GM04504 (cell line): ENCODE measurements around the gene GPS1.

Source experiments
- DNase-seq: peaks from one replicate; pipeline ENCODE4 v3.0.0-alpha.2; 2012; ENCODE audit warnings: low read depth

The GPS1 gene

DNA sequence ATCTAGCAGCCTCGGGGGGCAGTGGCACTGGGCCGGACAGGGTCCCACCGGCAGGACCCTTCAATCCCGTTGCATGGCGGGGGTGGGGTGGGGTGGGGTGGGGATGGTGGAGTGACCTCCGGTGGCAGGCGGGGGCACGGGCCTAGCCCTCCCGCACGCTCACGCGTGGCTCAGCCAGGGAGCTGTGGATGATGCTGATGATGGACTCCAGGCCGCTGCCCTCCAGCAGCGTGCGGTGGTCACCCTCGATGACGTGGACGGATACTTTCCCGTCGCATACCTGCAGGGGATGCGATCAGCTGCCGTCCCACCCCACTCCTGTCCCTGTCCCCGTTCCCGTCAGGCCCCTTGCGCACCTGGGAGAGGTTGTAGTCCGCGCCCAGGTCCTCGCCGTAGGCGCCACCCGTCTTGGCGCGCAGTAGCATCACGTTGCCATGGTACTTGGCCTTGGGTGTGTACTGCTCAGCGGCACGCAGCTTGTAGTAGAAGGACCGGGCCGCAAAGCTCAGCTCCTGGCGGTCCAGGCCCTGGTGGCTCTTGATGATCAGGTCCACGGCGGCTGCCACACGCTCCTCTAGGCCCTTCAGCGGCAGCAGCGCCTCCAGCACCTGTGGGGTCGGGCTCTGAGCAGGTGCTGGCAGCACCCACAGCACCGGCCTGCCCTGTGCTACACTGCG lies 27.4 kb downstream of the GPS1 start:
- DNase-seq: no peak

DNA sequence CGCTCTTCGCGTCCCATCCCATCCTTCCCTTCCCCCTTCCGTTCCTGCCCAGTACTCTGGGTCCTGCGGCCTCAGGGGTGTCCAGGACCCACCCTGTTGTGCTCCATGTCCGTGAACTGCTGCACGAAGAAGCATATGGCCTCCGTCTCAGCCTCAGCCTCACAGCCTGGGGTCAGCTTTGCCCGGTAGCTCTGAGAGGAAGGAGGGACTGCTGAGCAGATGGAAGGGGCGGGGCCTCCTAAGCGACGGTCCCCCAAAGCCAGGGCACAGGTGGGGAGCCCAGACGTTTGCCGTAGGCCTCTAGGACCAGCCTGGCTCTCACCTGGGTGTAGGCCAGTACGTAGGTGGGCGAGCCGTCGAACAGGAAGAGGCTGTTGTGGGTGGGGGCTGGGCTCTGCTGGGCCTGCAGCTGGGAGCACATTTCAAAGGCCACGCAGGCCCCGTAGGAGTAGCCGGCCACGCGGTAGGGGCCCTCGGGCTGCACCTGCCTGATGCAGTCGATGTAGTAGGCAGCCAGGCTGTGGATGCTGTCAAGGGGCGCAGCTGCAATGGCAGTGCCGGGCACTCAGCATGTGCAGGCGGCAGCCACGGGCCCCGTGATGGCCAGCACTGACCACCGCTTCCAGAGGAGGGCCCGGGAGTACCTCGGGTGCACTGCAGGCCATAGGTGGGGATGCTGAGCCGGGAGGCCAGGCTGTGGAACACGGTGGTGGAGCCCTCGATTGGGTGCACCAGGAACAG lies 28.5 kb downstream of the GPS1 start:
- DNase-seq: no peak

DNA sequence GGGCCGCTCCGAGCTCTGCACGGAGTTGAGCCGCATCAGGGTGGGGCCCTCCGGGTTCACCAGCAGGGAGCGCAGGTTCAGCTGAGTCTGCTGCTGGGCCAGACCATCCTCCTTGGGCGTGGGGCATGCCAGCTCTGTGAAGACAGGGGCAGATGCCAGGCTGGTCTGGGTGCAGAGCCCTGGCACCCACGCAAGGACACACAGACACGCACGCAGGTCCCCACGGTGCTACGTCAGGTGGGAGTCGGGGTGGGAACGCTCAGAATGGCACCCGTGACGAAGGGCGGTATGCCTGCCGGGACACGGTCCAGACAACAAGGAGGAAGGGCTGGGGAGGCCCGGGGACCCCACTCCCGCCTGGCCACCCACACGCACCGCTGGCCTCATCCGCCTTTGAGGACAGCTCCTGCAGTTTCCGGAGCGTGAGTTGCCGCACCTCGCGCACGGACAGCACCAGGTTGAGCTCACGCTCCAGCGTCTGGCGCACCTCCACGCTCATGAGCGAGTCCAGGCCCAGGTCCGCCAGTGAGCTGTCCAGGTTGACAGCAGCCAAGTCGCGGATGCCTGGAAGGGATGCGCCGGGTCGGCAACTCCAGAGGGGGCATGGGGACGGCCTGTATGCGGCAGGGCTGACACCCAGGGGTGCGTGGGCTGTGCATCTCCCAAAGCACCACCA lies 29.2 kb downstream of the GPS1 start:
- DNase-seq: no peak

DNA sequence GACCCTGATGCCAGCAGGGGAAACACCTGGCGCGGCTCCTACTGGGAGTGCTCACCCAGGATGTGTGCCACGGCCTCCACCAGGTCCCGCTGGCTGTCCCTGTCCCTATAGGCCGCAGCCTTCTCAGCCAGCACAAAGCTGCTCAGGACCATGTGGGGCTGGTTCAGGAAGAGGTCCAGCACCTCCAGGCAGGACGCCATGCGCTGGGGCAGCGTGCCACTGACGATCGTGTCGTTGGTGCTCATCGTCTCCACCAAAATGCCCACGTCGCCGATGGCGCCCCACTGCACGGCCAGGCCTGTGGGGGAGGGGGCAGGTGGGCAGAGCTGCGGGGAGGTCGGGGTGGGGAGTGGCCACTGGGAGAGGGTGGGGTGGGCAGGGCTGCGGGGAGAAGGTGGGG lies 29.8 kb downstream of the GPS1 start:
- DNase-seq: no peak

DNA sequence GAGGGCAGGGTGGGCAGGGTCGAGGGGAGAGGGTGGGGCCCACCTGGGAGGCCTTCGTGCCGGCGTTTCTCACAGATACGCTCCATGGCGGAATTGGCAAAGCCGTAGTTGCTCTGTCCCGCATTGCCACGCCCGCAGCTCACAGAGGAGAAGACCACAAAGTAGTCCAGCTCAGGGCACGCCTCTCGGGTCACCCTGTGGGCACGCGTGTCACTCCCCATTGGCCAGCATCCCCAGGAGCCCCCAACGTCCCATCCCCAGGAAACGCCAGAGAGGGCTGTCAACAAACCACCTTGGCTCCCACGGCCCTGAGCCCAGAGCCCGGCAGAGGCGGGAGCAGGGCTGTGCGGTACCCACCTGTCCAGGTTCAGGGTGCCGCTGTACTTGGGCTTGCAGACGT lies 30.3 kb downstream of the GPS1 start:
- DNase-seq: no peak

DNA sequence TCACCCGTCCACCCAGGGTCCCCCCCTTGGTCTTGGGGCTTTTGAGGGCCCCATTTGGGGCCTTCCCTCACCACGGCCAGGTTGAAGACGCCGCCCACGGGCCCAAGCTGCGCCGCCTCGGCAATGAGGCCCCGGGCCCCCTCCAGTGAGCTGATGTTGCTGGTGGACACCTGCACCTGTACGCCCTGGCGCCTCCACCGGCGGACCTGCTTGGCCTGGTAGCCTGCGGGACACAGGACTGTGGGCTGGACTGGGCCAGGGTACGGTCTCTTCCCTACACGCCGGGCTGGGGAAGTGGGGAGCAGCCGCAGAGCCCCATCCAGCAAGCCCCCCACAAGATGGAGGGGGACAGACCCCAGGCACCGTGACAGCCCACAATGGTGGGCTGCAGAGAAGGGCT lies 30.8 kb downstream of the GPS1 start:
- DNase-seq: no peak

DNA sequence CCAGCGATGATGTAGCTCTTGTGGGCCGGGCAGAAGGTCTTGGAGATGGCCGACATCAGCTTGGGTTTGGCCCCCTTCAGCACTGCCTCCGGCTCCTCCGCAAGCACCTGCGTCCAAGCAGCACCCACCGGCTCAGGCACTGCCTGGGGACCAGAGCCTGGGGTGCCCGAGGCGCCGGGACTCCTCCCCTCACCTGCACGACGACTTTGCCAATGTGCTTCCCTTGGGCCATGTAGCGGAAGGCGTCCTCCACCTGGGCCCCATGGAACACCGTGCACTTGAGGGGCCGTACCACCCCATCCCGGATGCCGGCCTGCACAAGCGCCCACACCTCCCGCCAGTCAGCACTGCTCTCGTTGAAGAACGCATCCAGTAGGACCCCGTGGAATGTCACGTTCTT lies 31.3 kb downstream of the GPS1 start:
- DNase-seq: no peak

DNA sequence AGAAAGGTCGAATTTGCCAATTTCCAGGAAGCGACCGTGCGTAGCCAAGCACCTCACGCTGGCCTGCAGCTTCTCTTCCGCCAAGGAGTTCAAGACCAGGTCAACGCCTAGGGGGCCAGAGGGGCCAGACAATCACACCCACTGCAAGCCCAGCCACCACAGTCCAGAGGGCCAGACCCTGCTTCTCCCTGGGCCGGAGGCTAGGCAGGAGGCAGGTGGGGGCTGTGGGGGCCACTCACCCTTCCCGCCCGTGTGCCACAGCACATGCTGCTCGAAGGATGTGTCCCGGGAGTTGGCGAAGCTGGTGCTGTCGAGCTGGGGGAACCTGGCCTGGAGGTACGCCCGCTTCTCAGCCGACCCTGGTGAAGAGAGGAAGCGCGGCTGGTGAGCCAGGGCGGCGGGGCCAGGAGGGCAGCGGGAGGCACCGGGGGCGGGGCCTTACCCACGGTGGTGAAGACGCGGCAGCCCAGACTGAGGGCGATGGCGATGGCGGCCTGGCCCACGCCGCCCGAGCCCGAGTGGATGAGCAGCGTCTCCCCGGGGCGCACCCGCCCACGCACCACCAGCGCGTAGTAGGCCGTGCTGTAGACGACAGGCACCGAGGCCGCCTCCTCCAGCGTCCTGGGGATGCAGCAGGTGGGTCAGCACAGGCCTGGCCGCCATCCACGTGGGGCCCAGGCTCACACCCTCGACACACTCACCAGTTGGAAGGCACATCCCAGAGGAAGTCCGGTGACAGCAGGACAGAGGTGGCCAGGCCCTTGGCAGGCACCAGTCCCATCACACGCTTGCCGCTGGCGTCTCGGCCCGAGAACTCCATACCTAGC lies 32.0 kb downstream of the GPS1 start:
- no peak for DNase-seq

DNA sequence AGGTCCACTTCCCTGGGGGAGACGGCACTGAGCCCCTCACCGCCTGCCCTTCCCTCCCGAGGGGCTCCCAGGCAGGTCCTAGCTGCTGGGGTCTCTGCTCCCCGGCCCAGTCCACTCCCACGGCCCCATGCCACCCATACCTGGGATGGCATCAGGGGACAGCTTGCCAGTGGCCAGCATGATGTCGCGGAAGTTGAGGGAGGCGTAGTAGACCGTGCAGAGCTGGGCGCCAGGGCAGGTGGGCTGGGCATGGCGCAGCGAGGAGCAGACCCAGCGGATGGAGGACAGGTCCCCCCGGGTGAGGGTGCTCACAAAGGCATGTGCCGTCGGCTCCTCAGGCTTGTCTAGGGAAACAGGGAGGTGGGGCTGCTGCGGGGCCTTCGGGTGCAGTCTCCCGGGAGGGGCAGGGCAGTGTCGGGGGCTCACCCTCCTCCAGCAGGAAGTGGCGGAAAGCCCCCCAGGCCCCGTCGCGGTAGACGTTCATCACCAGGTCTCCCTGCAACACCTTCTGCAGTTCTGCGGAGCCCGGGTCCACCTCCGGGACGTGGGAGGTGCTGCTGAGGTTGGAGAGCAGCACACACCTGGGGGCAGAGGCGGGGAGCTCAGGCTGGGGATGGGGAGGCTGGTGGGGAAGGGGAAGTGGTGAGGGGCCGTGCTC lies 32.8 kb downstream of the GPS1 start:
- DNase-seq: no peak

DNA sequence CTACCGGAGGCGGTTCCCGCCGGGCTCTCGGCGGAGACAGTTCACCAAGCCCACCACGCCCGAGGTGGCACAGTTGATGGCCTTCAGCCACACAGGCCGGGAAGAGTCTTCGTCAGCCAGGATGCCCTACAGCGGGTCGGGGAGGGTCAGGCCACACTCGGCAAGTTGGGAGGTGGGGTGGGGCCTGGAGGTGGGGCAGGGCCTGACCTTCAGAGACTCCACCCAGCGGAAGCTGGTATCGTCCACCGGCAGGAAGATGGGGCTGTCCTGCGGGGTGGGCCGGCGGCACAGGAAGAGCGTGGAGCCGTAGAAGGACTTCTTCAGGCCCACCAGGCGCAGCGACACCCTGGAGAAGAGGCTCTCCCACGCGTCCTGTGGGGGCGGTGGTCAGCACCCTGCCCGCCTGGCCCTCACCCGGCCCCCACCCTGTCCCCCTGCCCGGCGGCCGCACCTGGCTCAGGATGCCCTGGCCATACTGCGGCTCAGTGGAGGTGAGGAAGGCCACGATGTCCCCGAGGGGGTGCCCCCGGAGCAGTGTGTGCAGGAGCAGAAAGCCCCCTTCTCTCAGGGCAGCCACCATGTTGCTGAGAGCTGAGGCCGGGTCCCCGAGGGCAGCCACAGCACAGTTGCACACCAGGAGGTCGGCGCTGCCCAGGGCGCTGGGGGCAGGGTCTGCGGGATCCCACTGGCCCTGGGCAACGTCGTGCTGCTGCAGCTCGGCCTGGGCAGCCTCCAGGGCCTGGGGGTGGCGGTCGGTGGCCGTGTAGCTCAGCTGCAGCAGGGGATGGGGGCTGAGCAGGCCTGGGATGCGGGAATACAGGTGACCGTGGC lies 33.5 kb downstream of the GPS1 start:
- no peak for DNase-seq

DNA sequence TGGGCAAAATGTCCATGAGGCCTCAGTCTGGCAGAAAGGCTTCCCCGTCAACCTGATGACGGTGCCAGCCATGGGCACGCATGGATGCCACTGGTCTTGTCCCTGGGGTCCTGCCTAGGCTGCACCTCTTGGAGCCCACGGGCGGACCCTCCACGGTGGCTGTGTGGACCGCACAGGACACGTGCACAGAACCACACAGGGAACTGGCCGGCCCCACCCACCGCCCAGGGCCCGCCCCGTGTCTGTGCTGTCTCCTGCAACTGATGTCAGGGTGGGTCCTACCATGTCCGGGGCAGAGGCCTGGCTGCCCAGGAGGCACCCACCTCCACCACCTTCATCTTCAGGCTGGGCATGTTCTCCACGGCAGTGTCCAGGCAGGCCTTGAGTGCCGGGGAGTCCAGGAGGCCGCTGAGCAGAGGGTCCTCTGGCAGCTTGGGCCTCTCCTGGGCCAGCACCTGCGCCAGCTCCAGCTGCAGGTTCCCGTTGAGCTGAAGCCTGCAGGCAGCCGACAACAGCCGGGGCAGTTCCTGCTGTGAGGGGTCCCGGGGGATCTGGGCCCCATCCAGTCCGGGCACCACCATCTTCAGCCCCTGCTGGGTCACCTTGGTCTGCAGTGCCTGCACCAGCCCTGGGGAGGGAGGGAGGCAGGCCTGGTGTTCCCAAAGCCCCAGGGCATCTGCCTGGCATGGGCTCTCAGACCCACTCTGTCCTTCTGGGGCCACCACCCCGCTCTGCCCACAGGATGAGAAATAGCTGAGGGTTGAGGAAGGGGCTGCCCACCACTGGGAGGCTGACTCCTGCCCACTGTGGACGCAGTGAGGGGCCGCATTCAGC lies 34.5 kb downstream of the GPS1 start:
- no peak for DNase-seq

DNA sequence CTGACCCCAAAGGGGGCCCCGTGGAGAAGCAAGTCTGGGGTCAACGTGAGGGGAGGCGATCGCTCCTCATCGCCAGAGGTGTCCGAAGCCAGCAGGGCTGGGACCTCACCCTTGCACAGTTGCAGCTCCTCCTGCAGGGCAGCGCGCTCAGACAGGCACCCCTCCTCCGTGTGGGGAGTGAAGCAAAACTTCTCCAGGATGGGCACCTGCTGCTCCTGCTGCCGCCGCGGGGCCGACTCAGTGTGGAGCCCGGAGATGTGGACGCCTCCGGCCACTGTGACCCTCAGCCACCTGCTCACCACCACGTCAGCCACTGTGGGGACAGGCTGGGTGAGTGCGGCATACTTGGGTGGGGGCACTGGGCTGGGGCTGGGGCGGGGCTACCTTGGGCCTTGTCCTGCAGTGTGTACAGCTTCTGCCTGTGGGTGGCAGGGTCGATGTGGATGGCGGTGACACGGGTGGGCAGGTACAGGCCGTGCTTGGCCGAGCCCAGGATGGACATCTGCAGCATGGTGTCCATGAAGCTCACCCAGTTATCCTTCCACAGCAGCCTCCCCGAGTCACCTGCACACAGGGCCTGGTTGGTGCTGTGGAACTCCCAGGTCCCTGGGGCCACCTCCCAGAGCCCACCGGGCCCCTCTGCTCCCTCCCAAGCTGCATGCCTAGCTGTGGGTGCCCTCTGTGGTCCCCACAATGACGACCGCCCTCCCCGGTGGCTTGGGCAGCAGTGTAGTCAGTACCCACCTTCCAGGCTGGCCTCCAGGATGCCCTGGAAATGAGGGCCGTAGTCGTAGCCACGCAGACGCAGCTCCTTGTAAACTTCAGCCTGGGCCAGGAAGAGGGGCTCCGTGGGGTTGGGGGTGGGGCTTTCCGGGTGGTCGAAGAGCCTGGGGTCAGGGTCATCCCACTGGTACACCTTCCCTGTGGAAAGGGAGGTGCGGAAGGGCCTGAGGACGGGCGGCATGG lies 35.5 kb downstream of the GPS1 start:
- no peak for DNase-seq

DNA sequence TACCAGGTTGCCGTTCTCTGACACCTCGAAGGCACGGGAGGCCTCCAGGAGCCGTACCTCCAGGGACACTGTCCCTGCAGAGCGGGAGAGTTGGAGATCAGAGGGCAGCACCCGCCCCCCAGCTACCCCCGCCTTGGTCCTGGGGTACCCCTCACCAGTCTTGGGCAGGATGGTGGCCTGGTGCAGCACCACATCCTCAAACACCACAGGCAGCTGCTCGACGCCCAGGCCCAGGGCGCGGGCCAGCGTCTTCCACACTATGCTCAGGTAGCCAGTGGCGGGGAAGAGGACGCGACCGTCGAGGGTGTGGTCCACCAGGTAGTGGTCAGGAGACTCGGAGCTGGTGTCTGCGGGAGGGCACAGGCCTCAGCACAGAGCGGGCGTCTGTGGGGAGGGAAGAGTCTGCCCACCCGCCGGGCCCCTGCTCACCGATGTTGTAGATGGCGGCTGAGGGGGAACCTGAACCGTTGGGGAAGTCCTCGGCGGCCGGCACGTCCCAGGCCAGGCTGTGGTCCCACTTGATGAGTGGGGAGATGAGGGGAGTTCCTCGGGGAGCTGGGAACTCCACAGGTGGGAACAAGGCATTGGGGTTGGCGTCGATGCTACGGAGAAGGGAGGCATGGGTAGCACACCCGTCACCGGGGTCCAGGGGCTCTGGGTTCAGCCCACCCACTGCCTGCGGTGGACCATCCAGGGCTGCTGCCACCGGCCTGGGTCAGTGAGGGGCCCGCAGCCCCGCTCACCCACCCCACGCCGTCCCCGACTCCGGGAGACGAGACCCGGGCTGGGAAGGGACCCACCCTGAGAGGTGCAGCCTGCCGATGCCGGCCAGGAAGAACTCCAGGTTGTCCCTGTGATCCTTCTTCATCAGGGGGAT lies 36.5 kb downstream of the GPS1 start:
- no peak for DNase-seq

DNA sequence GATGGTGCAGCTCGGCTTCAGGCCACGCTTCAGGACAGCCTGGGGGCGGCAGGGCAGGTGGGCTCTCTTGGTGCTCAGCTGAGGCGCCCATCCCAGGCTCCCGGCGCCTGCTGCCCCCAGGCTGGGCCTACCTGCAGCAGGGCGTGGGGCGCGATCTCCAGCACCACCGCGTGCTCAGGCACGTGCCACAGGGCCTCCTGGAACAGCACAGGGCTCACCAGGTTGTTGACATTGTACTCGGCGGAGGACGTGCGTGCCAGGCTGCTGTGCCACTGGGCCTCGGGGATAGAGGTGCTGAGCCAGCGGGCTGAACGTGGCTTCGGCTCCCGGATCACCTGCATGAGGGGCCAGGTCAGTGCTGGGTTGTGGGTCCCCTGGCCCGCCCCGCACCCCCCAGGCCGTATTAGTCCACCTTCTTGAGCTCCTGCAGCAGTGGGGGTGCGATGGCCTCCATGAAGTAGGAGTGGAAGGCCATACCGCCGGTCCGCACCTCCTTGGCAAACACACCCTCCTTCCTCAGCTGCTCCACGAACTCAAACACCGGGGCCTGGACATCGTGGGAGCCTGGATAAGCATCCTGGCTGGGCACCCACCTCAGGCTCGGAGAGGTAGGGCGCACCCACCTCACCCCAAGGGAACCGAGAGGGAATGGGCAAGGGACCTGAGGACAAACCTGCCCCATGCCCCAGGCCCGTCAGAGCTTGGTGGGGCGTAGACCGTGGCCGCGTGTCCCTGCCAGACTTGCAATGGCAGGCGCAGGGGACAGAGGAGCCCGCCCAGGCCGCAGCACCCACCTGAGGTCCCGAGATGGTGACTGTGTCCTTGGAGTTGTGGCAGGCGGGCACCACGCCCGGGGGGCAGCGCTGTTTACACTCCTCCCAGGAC lies 37.4 kb downstream of the GPS1 start:
- no peak for DNase-seq

DNA sequence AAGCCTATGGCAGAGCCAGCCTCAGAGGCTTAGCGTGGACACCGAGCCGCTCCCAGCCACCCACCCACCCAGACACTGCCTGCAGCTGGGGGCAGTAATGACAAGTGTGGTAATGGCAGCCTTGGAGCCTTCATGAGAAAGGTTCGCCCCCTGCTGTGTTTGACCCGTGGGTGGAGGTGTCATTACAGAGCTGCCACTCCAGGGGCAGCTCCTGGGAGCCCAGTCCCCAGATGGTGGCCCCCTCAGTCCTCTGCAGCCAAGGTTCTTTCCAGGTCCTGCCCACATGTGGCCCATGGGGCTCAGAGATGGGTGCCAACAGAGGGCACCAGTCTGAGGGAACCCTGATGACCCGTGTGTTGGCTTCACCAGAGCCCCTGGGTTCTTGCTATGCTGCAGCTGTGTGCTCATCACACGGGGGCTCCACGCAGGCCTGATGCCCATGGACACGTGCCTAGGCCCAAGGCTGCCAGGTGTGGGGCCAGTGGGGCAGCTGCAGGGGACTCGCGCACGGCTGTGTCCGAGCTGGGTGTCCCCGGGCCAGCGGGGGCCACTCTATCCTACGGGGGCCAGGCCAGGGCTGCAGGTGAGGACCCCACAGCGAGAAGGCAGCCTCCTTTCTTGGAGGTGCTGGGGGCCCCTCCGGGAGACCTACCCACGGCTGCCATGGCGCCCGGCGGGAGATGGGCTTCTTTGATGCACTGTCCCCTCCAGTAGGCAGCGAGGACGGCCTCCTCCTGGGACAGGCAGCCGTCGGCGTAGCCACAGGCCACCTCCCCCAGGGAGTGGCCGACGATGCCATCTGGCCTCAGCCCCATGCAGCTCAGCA lies 38.2 kb downstream of the GPS1 start:
- DNase-seq: no peak
